ENCODE results near the gene CEP44. TPM values are rescaled to one million over a fixed set of nuclear protein-coding genes. Genes with fewer than 3 reads are reported as not detected.
"Not testable (repeated sequence)": the region's sequence is repeated elsewhere in the genome, so short reads cannot be mapped to it uniquely, and the experiment has no call there.

Gene CEP44
- total RNA-seq, 4 donors from 2014 or later, result 10.3 to 33.8 (median 15.7) TPM

GRCh38 chr4:174259580-174259979 lies 24.1 kb upstream of the CEP44 start:
- no peak for DNase-seq
- no peak overlapping the region for H3K4me3 ChIP-seq
- H3K4me1 ChIP-seq, result no peaks in the 10 kb centered on the region
- peaks cover 0 to 13% (median 0%) of the 10 kb centered on the region in 3 donors for H3K36me3 ChIP-seq
- TF ChIP-seq POLR2A (IDR thresholded peaks at IDR 0.05), result no peak
- H3K9me3 ChIP-seq, result no peaks in the 10 kb centered on the region
- no peaks in the 10 kb centered on the region for H3K27me3 ChIP-seq
- H3K27ac ChIP-seq, result no peak overlapping the region

GRCh38 chr4:174260099-174260498 lies 23.6 kb upstream of the CEP44 start:
- no peaks in the 10 kb centered on the region for H3K27me3 ChIP-seq
- H3K4me3 ChIP-seq, result no peak overlapping the region
- no peak for TF ChIP-seq POLR2A (IDR thresholded peaks at IDR 0.05)
- TF ChIP-seq, protein P1, sequence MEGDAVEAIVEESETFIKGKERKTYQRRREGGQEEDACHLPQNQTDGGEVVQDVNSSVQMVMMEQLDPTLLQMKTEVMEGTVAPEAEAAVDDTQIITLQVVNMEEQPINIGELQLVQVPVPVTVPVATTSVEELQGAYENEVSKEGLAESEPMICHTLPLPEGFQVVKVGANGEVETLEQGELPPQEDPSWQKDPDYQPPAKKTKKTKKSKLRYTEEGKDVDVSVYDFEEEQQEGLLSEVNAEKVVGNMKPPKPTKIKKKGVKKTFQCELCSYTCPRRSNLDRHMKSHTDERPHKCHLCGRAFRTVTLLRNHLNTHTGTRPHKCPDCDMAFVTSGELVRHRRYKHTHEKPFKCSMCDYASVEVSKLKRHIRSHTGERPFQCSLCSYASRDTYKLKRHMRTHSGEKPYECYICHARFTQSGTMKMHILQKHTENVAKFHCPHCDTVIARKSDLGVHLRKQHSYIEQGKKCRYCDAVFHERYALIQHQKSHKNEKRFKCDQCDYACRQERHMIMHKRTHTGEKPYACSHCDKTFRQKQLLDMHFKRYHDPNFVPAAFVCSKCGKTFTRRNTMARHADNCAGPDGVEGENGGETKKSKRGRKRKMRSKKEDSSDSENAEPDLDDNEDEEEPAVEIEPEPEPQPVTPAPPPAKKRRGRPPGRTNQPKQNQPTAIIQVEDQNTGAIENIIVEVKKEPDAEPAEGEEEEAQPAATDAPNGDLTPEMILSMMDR (IDR thresholded peaks at IDR 0.05), result no peak

GRCh38 chr4:174261432-174261831 lies 22.3 kb upstream of the CEP44 start:
- not testable (repeated sequence) for H3K27me3 ChIP-seq, H3K27ac ChIP-seq, DNase-seq, H3K4me1 ChIP-seq, H3K4me3 ChIP-seq, H3K9me3 ChIP-seq
- H3K36me3 ChIP-seq, result peaks cover 0 to 13% (median 0%) of the 10 kb centered on the region in 3 donors

More at GRCh38 chr4:174260099-174260498, 23.6 kb upstream of the CEP44 start:
- Histone ChIP-seq H3K36me3 (peaks cover 0 to 13% (median 0%) of the 10 kb centered on the region in 3 donors), H3K27ac (no peak overlapping the region), H3K9me3 (no peaks in the 10 kb centered on the region), H3K4me1 (no peaks in the 10 kb centered on the region)
- DNase-seq, result no peak

GRCh38 chr4:174262624-174263444 lies 20.9 kb upstream of the CEP44 start:
- H3K4me1 ChIP-seq, result no peaks in the 10 kb centered on the region
- no peaks in the 10 kb centered on the region for H3K9me3 ChIP-seq
- no peak overlapping the region for H3K4me3 ChIP-seq
- peaks cover 0 to 8% (median 0%) of the 10 kb centered on the region in 3 donors for H3K36me3 ChIP-seq
- no peak for TF ChIP-seq POLR2A (IDR thresholded peaks at IDR 0.05)
- TF ChIP-seq, protein P1 (IDR thresholded peaks at IDR 0.05), result no peak
- no peak for DNase-seq
- H3K27ac ChIP-seq, result no peak overlapping the region
- H3K27me3 ChIP-seq, result no peaks in the 10 kb centered on the region

DNA sequence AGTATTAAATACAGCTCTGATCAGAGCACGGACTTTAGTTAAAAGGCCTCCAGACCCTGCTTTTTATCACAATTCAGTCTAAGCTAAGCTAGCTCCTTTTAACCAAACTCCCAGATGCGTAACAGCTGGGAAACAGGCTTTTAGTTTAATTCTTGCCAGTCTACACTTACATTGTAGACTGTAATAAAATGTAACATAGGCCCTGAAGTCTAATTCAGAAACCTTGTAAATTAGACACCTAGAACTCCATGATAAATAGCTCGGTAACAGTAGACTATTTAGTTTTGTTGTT lies 20.3 kb upstream of the CEP44 start:
- peaks cover 0 to 6% (median 0%) of the 10 kb centered on the region in 3 donors for H3K36me3 ChIP-seq
- H3K27ac ChIP-seq, result no peak overlapping the region
- no peaks in the 10 kb centered on the region for H3K4me1 ChIP-seq
- TF ChIP-seq, protein P1 (IDR thresholded peaks at IDR 0.05), result no peak
- TF ChIP-seq POLR2A (IDR thresholded peaks at IDR 0.05), result no peak
- H3K9me3 ChIP-seq, result no peaks in the 10 kb centered on the region
- H3K4me3 ChIP-seq, result no peak overlapping the region
- DNase-seq, result no peak
- H3K27me3 ChIP-seq, result no peaks in the 10 kb centered on the region

DNA sequence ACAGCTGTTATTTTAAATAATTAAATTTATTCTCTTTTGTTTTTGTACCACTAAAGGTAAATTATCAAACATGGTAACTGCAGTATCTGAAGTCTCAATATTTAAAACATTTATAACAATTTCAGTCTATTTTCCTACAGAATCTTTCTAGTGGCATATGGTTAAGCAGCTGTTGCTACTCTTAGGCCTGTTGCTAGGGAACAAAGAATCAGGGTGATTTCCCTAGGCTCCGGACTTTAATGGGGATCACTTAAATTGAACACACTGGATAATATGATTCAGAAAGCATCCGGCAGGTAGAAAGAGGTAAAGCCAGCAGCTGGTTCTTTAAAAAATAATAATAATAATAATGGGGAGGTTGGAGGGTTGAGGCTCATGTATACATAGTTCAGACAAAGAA lies 17.8 kb upstream of the CEP44 start:
- DNase-seq, result no peak
- Histone ChIP-seq H3K4me3 (no peak overlapping the region), H3K27ac (no peak overlapping the region), H3K9me3 (no peaks in the 10 kb centered on the region), H3K27me3 (no peaks in the 10 kb centered on the region), H3K36me3 (no peaks in the 10 kb centered on the region), H3K4me1 (no peaks in the 10 kb centered on the region)
- TF ChIP-seq POLR2A (IDR thresholded peaks at IDR 0.05), result no peak
- TF ChIP-seq, protein P1 (IDR thresholded peaks at IDR 0.05), result no peak

Measured in Peyer's patch (tissue), 4 donors.